NB4 (cell line): ENCODE results near the gene ECM1.

ENCODE experiments used
- DNase-seq: peaks from one replicate; pipeline ENCODE4 v3.0.0; 2010; ENCODE audit warnings: low read depth
- H3K4me3 ChIP-seq: one replicate; pipeline ENCODE4 v1.5.1; 2011; ENCODE audit warnings: mild to moderate bottlenecking, low read depth, low read length, moderate library complexity
- CTCF ChIP-seq: IDR thresholded peaks from one replicate; pipeline ENCODE4 v1.5.1; 2012; ENCODE audit warnings: low read depth, low read length
- MYC ChIP-seq: IDR thresholded peaks from 2 replicates; pipeline ENCODE4 v1.6.1; 2011; ENCODE audit warnings: low read depth, low read length
- POLR2A ChIP-seq: IDR thresholded peaks from 2 replicates; pipeline ENCODE4 v1.6.1; 2011; ENCODE audit warnings: mild to moderate bottlenecking; ENCODE audit not compliant: insufficient read length; ENCODE audit errors: extremely low read depth
- TF ChIP-seq, protein P1 (sequence below): IDR thresholded peaks from 2 replicates; pipeline ENCODE4 v1.6.1; 2011; ENCODE audit warnings: low read depth, low read length

Gene ECM1

DNA sequence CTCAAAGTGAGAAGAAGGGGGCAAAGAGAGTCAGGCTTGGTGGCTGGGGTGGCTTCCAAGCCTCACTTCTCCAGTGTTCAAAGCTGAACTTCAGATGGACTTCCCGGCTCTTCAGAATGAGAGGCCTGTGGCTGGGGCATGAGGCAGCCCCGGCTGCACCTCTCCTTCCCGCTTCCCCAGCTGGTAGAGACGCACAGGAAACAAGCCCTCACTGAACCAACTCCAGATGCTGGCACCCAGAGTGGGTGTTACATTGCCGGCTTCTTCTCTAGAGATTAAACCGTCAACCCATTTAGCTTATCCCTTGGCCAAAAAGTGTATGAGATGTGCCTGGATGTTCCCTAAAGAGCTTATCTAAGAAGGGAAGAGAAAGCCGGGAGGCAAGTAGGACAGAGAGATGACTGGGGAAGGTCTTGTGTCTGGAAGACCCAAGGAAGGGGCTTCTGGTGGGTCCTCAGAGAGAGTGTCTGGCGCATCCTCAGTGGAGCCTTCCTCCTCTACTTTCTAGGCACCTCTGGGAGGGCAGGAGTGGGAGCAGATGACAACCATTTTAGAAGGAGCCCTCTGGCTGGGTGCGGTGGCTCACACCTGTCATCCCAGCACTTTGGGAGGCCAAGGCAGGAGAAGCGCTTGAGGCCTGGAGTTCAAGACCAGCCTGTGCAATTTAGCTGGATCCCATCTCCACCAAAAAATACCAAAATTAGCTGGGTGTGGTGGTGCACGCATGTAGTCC, 43.3 kb downstream of the ECM1 start:
- DNase-seq: no peak
- H3K4me3 ChIP-seq: no peak overlapping the region
- TF ChIP-seq, protein P1, sequence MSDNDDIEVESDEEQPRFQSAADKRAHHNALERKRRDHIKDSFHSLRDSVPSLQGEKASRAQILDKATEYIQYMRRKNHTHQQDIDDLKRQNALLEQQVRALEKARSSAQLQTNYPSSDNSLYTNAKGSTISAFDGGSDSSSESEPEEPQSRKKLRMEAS: no peak
- TF ChIP-seq CTCF (no peak), MYC (no peak), POLR2A (no peak)

DNA sequence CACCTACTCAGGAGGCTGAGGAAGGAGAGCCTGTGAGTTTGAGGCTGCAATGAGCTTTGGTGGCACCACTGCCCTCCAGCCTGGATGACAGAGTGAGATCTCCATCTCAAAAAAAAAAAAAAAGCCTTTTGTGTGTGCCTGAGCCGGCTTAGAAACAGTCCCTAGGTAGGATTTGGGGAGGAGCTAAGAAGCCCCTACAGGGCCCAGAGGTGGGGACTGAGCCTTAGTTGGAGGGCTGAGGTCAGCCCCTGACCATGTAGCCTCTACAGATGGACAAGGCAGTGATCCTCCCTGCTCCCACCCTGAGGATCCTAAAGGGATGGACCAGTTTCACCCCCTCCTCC, 43.8 kb downstream of the ECM1 start:
- TF ChIP-seq POLR2A: no peak
- TF ChIP-seq, protein P1: no peak
- no peak for TF ChIP-seq MYC
- no peak for TF ChIP-seq CTCF
- no peak overlapping the region for H3K4me3 ChIP-seq
- no peak for DNase-seq

DNA sequence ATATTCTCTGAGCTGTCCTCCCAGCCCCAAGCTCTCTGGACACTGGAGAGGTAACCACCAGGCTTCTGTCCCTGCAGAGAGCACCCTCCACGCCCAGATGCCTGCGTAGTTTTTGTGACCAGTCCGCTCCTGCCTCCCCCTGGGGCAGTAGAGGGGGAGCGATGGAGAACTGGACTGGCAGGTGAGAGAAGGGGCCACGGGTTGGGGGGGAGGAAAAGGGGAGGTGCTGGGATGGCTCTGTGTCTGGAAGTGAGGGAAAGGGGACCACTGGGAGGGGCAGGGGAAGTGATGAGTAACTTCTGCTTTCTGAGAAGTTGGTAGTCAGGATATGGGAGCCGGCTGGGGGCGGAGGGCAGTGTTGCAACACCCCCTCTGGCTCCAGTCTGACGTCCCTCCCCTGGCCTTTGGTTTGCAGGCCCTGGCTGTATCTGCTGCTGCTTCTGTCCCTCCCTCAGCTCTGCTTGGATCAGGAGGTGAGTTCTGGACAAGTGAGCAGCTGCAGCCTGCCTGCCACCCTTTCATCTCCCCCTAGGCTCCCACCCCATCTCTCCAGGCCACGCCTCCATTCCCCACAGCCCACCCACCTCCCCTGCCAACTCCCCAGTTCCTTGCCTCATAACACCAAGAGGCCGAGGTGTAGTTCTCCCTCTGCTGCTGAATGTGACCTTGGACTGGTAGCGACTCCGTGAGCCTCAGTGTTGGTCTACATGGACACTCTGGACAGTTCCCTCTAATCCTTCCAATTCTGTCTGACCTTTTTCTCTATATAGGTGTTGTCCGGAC, 44.4 kb downstream of the ECM1 start:
- H3K4me3 ChIP-seq: peak overlapping the region; percentile 9
- TF ChIP-seq, protein P1: peak; percentile 45
- TF ChIP-seq CTCF (peak; percentile 15), POLR2A (peak; percentile 24), MYC (peak; percentile 46)
- DNase-seq: peak; percentile 98

- TF ChIP-seq CTCF (no peak), MYC (no peak), POLR2A (no peak)
- TF ChIP-seq, protein P1: no peak
- DNase-seq: no peak
- H3K4me3 ChIP-seq: peak overlapping the region; percentile 9
Measured at GRCh38 chr1:150552911-150553289, 45.0 kb downstream of the ECM1 start.

- TF ChIP-seq, protein P1: no peak
- TF ChIP-seq POLR2A (no peak), CTCF (no peak), MYC (no peak)
- no peak overlapping the region for H3K4me3 ChIP-seq
- no peak for DNase-seq
Measured at GRCh38 chr1:150553392-150554085, 45.6 kb downstream of the ECM1 start.
